GM18907 (cell line): ENCODE data around the gene VSTM4.

Experiments
- ATAC-seq: cut with Tn5 transposase; IDR thresholded peaks from one replicate; pipeline ENCODE4 v1.9.1; 2021; ENCODE audit warnings: mild to moderate bottlenecking, moderate library complexity; ENCODE audit not compliant: unreplicated experiment

The VSTM4 gene

DNA sequence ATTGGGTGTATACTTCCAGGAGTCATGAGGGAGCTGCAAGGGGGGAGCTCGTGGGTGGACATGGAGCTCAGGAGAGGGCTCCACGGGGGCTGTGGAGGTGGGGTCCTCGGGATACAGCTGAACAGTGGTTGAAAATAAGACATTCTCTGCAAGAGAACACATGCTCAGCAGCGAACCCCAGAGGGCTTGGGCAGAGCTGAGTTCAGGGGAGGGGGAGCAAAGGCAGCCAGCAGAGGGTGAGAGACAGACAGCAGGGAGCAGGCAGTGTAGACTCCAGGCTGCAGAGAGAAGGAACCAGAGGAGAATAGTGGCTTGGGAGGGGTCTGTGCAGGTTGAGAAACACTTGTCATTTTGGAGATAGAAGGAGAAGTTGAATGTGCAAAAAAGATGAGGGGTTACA, 102.7 kb downstream of the VSTM4 start:
- ATAC-seq: no peak

- ATAC-seq: no peak
Measured at GRCh38 chr10:49011756-49012155, 103.6 kb downstream of the VSTM4 start.

GRCh38 chr10:49010865-49011264, 104.5 kb downstream of the VSTM4 start:
- ATAC-seq: no peak

DNA sequence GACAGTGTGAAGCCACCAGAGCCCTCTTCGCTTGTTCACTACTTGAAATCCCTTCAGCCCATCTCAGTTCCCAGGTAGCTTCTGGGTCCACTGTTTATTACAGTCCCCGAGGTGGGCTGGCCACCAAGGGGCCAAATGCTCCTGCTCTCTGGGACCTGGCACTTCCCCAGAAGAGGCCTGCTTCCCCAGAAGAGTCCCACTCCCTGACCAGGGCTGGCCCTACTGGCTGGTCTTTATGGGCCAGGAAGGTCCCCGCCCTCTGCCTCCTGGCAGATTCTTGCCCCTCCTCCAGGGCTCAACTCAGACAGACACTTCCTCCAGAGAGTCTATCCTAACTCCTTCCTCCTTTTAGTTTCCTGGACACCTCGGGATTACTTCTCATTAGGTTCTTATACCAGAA, 105.0 kb downstream of the VSTM4 start:
- ATAC-seq: no peak

DNA sequence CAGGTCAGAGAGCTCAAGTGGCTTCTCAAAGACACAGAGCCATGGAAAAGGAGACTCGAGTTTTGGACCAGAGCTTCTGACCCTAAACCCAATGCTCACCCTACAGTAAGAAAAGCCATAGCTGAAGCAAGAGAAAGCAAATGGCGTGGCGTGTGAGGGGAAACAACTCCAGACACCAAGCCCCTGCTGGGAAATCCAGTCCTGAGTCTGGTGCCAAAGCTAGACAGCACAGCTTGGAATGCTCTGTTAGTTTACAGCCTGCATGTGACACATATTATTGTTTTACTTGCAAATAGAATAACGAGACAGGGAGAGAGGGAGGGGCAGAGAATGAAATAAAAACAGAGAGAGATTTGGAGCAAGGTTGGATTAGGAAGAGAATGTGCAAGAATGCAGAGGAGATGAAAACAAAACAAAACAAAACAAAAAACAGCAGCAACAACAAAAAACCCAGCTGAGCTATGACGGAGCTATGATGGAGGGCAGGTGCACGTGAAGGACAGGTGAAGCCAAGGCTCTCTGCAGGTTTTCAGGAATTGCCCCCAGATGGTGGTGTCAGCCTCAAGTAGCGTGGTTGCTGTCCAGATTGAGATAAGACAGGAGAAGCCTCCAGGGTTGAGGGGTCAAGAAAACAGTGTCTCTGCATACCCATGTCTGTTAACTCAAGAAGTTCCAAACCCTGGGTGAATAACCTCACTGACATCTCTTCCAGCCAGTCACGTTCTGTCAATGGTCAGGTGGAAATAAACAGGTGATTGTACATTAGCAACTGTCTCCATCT, 105.9 kb downstream of the VSTM4 start:
- no peak for ATAC-seq

- ATAC-seq: no peak
Measured at GRCh38 chr10:49008505-49009198, 106.7 kb downstream of the VSTM4 start.

DNA sequence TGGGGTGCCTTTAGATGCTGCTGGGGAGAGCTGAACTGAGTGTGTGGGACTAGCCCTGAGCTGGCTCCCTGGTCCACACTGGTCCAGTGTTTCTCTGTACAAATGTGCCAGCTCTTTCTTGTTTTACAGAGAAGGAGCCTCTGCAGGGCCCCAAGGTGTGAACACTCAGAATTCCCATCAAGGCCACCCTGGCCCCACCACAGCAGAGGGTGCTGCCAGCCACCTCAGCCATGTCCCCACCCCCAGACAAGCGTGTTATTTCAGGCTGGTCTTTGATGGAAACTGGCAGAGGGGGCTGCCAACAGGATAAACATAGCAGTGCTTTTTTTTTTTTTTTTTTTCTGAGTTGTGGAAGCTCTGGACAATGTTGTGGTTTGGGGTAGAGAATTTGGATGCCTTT, 107.2 kb downstream of the VSTM4 start:
- no peak for ATAC-seq

DNA sequence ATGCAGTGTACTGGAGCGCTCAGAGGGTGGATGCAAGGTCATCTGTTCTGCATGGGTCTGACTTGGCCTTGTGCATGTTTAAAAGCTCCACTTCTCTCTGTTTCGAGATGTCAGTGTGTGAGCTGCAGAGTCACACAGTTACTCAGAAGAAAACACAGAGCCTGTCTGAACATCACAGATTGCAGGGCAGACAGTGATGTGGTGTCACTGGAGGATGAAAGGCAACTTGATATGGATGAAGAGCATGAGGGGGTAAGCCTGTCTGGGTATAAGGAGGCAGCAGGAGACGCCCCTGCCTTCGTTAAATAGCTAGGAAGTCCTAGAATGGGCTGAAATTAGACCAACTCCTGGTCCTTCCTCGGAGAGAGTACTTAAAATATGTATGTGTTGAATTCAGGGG, 108.2 kb downstream of the VSTM4 start:
- no peak for ATAC-seq

- ATAC-seq: no peak
Measured at GRCh38 chr10:49005270-49005669, 110.1 kb downstream of the VSTM4 start.

GRCh38 chr10:49001870-49002672, 113.3 kb downstream of the VSTM4 start:
- no peak for ATAC-seq

DNA sequence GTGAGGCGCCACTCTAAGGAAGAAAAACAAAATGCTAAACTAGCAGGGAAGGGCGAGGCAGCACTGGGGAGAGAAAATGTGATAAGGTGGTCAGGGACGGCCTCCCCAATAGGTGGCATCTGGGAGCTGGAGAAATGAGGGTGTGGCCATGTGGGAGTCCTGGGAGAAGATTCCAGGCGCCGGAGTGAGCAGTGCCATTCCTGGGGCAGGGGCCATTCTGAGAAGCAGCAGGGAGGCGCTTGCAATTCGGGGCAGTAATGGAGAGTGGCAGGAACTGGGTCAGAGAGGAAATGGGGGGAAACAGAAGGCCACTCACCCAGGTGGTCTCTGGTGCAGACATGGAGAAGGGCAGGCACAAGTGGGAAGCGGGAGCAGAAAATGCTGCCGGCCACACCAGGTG, 113.9 kb downstream of the VSTM4 start:
- no peak for ATAC-seq

GRCh38 chr10:49000437-49001398, 114.6 kb downstream of the VSTM4 start:
- ATAC-seq: no peak

GRCh38 chr10:48999346-48999745, 116.0 kb downstream of the VSTM4 start:
- ATAC-seq: no peak

- no peak for ATAC-seq
Measured at GRCh38 chr10:48996329-48996728, 119.0 kb downstream of the VSTM4 start.

GRCh38 chr10:48993627-48994026, 121.7 kb downstream of the VSTM4 start:
- ATAC-seq: no peak

DNA sequence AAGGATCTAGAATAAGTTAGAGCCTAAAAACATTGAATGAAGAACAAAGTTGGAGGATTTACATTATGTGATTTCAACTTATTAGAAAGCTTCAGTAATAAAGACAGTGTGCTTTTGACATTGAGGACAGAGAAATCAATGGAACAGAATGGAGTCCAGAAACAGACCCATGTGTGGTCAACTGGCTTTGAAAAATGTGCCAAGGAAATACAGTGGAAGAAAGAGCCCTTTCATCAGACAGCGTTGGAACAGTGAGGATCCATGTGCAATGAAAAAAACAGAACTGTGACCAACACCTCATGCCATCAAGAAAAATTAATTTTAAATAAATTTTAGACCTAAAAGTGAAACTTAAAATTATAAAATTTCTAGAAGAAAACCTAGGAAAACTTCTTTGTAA, 125.1 kb downstream of the VSTM4 start:
- ATAC-seq: no peak

GRCh38 chr10:48985621-48986158, 129.6 kb downstream of the VSTM4 start:
- ATAC-seq: no peak

DNA sequence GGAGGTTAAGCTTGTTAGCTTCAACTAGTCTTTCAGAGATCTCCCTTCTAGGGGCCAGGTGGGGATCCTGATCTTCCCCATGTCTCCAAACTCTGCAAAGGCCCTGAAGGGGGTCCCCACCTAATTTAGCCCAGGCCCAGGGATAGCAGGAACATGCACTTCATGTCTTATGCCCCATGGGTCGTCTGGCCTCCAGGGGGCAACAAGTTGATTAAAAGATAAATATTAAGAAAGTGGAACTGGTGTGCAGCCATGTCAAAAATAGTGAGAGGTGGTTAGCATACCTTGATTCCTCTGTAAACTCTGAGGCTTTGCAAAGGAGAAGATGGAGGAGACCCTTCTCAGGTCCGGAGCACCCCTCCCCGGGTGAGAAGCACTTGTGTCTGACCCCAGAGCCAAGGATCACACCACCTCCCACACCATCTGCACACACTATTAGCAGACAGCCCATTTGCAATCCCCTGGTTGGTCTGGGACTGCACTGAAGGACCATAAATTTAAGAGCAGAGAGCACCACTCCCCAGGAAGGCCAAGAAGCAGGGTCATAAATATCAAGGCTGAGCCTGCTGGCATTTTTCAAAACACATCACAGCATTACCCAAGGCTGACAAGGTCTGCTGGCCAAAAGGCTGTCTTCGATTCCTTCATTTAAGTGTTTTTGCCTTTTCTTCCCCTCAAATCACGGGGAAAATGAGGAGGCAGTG, 131.5 kb downstream of the VSTM4 start:
- ATAC-seq: no peak

GRCh38 chr10:48982584-48982983, 132.7 kb downstream of the VSTM4 start:
- no peak for ATAC-seq
